ENCODE results near the gene IL1RAPL2.

GRCh38 chrX:105315248-105315647, 749.2 kb downstream of the IL1RAPL2 start:
- TF ChIP-seq CTCF (IDR thresholded peaks at IDR 0.05; ENCODE audit: control extremely low read depth in 1 of 3, insufficient read depth in 1 of 3, low read depth in 1 of 3, low read length in 3 of 3) (no peak), MAX (IDR thresholded peaks at IDR 0.05) (no peak), YY1 (IDR thresholded peaks at IDR 0.05; ENCODE audit: low read depth, low read length) (no peak), HDAC2 (IDR thresholded peaks at IDR 0.05; ENCODE audit: borderline replicate concordance in 1 of 2, low read depth in 2 of 2, low read length in 2 of 2) (no peak), SIN3A (conservative IDR thresholded peaks at IDR 0.05 in 1 of 2, IDR thresholded peaks at IDR 0.05 in 1 of 2; ENCODE audit: low read depth in 1 of 2, low read length in 2 of 2) (no peak), USF2 (IDR thresholded peaks at IDR 0.05; ENCODE audit: low read length) (no peak), SUZ12 (IDR thresholded peaks at IDR 0.05; ENCODE audit: low read length) (no peak), PHF8 (conservative IDR thresholded peaks at IDR 0.05; ENCODE audit: low read depth, low read length) (no peak), EZH2 (IDR thresholded peaks at IDR 0.05; ENCODE audit: low read depth, low read length, severe bottlenecking) (no peak), POLR2A (IDR thresholded peaks at IDR 0.05; ENCODE audit: control extremely low read depth in 1 of 2, low read depth in 2 of 2, low read length in 2 of 2) (no peak), CHD2 (IDR thresholded peaks at IDR 0.05; ENCODE audit: low read length) (no peak), POLR2AphosphoS5 (IDR thresholded peaks at IDR 0.05; ENCODE audit: low read depth, low read length) (no peak), EP300 (IDR thresholded peaks at IDR 0.05; ENCODE audit: borderline replicate concordance in 1 of 2, low read depth in 2 of 2, low read length in 2 of 2) (no peak), TAF7 (optimal IDR thresholded peaks at IDR 0.05; ENCODE audit: borderline replicate concordance, low read depth, low read length) (no peak)

All from H1 (cell line).